GM10266 (cell line): Measurements from ENCODE around the gene SATB2.

Experiments
- DNase-seq: peaks from one replicate; pipeline ENCODE4 v3.0.0; 2012; ENCODE audit errors: extremely low spot score
- TF ChIP-seq, protein P1 (sequence below): IDR thresholded peaks from 2 replicates; pipeline ENCODE4 v1.5.1; 2012; ENCODE audit warnings: mild to moderate bottlenecking, low read depth; ENCODE audit not compliant: control insufficient read depth, insufficient read depth; ENCODE audit errors: missing control alignments

SATB2 gene

DNA sequence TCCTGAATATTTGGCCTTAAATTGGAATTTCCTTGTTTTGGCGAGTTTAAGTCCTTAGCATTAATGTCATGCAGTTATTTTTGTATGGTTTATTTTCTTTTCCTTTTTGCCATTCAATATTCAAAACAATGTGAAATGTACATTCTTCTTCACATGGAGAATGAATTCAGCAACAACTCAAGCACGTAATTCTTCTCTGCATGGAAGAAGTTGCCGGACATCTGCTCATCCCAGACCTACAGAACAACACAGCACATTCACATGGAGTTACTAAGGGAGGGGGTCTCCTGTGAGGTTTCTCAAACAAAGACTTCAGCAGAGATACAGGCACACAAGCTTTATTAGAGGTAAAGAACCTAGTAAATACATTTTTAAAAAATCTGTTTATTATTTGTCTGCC, 236.8 kb downstream of the SATB2 start:
- TF ChIP-seq, protein P1, sequence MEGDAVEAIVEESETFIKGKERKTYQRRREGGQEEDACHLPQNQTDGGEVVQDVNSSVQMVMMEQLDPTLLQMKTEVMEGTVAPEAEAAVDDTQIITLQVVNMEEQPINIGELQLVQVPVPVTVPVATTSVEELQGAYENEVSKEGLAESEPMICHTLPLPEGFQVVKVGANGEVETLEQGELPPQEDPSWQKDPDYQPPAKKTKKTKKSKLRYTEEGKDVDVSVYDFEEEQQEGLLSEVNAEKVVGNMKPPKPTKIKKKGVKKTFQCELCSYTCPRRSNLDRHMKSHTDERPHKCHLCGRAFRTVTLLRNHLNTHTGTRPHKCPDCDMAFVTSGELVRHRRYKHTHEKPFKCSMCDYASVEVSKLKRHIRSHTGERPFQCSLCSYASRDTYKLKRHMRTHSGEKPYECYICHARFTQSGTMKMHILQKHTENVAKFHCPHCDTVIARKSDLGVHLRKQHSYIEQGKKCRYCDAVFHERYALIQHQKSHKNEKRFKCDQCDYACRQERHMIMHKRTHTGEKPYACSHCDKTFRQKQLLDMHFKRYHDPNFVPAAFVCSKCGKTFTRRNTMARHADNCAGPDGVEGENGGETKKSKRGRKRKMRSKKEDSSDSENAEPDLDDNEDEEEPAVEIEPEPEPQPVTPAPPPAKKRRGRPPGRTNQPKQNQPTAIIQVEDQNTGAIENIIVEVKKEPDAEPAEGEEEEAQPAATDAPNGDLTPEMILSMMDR = no peak
- DNase-seq = no peak

DNA sequence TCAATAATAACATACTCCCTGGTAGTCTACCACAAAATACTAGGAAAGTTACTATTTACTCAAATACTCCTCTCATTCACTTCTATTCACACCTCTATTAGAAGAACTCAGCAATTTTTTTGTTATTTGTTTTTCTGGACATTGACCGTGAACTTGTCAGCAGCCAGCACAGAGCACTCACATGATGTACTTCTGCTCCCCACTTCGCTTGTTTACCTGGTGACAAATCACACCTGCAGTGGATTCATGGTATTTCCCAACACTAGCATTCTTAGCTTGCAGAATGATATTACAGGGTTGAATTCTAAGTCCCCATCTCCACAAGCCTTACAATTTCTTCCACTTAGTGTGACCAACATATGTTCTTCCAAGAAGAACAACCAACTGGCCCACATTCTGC, 238.2 kb downstream of the SATB2 start:
- DNase-seq = no peak
- TF ChIP-seq, protein P1 = no peak
